ENCODE results near the gene LIMS2. TPM values are rescaled to one million over a fixed set of nuclear protein-coding genes. Genes with fewer than 3 reads are reported as not detected.

Gene LIMS2
- total RNA-seq, 4 donors from 2014 or later = 5.3 to 15.5 (median 9.9) TPM

DNA sequence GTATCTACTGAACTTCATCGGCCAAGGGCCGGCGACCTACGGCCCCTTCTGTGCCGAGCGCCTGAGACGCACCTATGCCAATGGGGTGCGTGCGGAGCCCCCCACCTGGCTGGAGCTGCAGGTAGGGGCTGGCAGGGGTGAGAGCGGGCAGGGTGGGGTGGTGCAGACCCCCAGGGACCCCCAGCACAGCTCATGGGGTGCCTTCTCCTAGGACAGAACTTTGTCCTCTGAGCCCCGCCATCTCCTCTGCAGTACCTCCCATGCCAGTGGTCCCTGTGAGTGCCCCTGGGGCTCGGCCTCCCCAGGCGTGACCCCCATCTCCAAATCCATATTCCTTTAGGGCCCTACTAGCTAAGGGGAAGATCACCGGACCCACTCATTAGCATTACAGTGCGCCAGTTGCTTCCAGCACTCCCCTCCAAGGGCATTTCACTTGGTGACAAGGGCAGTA, 53.3 kb downstream of the LIMS2 start:
- no peaks in the 10 kb centered on the region for H3K36me3 ChIP-seq
- ATAC-seq (no peak), DNase-seq (no peak)
- H3K27ac ChIP-seq = no peak overlapping the region
- H3K4me1 ChIP-seq = no peaks in the 10 kb centered on the region
- no peaks in the 10 kb centered on the region for H3K27me3 ChIP-seq
- H3K4me3 ChIP-seq = no peak overlapping the region
- in situ Hi-C loops (cut with MboI; ENCODE audit: low sequenced_read_pairs in 4 of 4) = no loop called here
- intact Hi-C loops (cut with DNase I; ENCODE audit: low total_unique reads) = no loop called here
- TF ChIP-seq POLR2A (IDR thresholded peaks at IDR 0.05) (no peak), CTCF (IDR thresholded peaks at IDR 0.05 in 4 of 5, conservative IDR thresholded peaks at IDR 0.05 in 1 of 5) (no peak)
- no peaks in the 10 kb centered on the region for H3K9me3 ChIP-seq

DNA sequence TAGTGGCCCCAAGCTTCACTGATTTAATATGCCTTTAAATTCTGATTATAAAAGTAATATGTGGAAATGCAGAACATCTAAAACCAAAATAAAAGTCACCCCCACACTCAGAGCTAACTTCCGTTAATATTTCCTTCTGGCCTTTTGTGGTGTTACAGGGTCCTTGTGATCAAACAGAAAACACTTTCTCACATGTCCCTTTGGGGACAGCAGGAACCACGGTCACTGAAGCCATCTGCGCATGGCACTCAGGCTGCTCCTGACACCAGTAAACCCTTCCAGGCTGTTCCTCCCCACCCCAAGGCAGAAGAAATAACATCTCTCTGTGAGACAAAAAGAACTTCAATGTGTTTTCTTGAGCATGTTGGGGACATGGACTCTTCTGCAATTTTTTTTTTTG, 54.5 kb downstream of the LIMS2 start:
- TF ChIP-seq CTCF (IDR thresholded peaks at IDR 0.05 in 4 of 5, conservative IDR thresholded peaks at IDR 0.05 in 1 of 5) = no peak
- TF ChIP-seq POLR2A (IDR thresholded peaks at IDR 0.05) = no peak
- Histone ChIP-seq H3K4me3 (no peak overlapping the region), H3K27me3 (no peaks in the 10 kb centered on the region), H3K4me1 (no peaks in the 10 kb centered on the region), H3K9me3 (no peaks in the 10 kb centered on the region), H3K27ac (no peak overlapping the region), H3K36me3 (no peaks in the 10 kb centered on the region)
- no peak for DNase-seq
- ATAC-seq = no peak
- in situ Hi-C loops (cut with MboI; ENCODE audit: low sequenced_read_pairs in 4 of 4) (no loop called here), intact Hi-C loops (cut with DNase I; ENCODE audit: low total_unique reads) (no loop called here)

GRCh38 chr2:127619877-127620705, 55.2 kb downstream of the LIMS2 start:
- no peaks in the 10 kb centered on the region for H3K27me3 ChIP-seq
- ATAC-seq (no peak), DNase-seq (no peak)
- H3K4me1 ChIP-seq = no peaks in the 10 kb centered on the region
- intact Hi-C loops (cut with DNase I; ENCODE audit: low total_unique reads) = no loop called here
- no peaks in the 10 kb centered on the region for H3K9me3 ChIP-seq
- H3K27ac ChIP-seq = no peak overlapping the region
- in situ Hi-C loops (cut with MboI; ENCODE audit: low sequenced_read_pairs in 4 of 4) = no loop called here
- no peak overlapping the region for H3K4me3 ChIP-seq
- H3K36me3 ChIP-seq = no peaks in the 10 kb centered on the region
- TF ChIP-seq POLR2A (IDR thresholded peaks at IDR 0.05) (no peak), CTCF (IDR thresholded peaks at IDR 0.05 in 4 of 5, conservative IDR thresholded peaks at IDR 0.05 in 1 of 5) (no peak)

GRCh38 chr2:127619203-127619590, 56.1 kb downstream of the LIMS2 start:
- Histone ChIP-seq H3K27ac (no peak overlapping the region), H3K9me3 (no peaks in the 10 kb centered on the region), H3K4me1 (no peaks in the 10 kb centered on the region), H3K36me3 (no peaks in the 10 kb centered on the region), H3K4me3 (no peak overlapping the region), H3K27me3 (no peaks in the 10 kb centered on the region)
- intact Hi-C loops (cut with DNase I; ENCODE audit: low total_unique reads) = no loop called here
- DNase-seq (no peak), ATAC-seq (no peak)
- TF ChIP-seq POLR2A (IDR thresholded peaks at IDR 0.05) = no peak
- TF ChIP-seq CTCF (IDR thresholded peaks at IDR 0.05 in 4 of 5, conservative IDR thresholded peaks at IDR 0.05 in 1 of 5) = no peak
- in situ Hi-C loops (cut with MboI; ENCODE audit: low sequenced_read_pairs in 4 of 4) = no loop called here

All from gastrocnemius medialis (tissue), 4 donors.